Endodermal cell (in vitro differentiated cells): ENCODE results near the gene USP43. TPM values are rescaled to one million over a fixed set of nuclear protein-coding genes. Genes with fewer than 3 reads are reported as not detected.

Source experiments
- DNase-seq: peaks from one replicate; pipeline ENCODE4 v3.0.0-alpha.2; 2017
- H3K27ac ChIP-seq: 2 replicates; pipeline ENCODE4 v1.5.1; 2013; ENCODE audit warnings: mild to moderate bottlenecking, low read depth, low read length, moderate library complexity
- H3K27me3 ChIP-seq: 2 replicates; pipeline ENCODE4 v1.6.1; 2013; ENCODE audit warnings: mild to moderate bottlenecking, low read length, moderate library complexity; ENCODE audit not compliant: insufficient read depth, control insufficient read depth, poor library complexity, severe bottlenecking
- H3K36me3 ChIP-seq: 2 replicates; pipeline ENCODE4 v1.7.0; 2013; ENCODE audit warnings: mild to moderate bottlenecking, low read length, moderate library complexity; ENCODE audit not compliant: control insufficient read depth, insufficient read depth
- H3K4me1 ChIP-seq: one replicate; pipeline ENCODE4 v1.7.0; 2013; ENCODE audit warnings: low read length; ENCODE audit not compliant: control insufficient read depth, insufficient read depth
- H3K4me3 ChIP-seq: 2 replicates; pipeline ENCODE4 v1.5.1; 2013; ENCODE audit warnings: mild to moderate bottlenecking, low read length, moderate library complexity
- H3K9ac ChIP-seq: 2 replicates; pipeline ENCODE4 v1.6.1; 2013; ENCODE audit warnings: mild to moderate bottlenecking, low read length, moderate library complexity; ENCODE audit not compliant: poor library complexity, severe bottlenecking; ENCODE audit errors: extremely low read depth
- H3K9me3 ChIP-seq: 2 replicates; pipeline ENCODE4 v1.6.1; 2013; ENCODE audit warnings: mild to moderate bottlenecking, low read length, moderate library complexity; ENCODE audit not compliant: control insufficient read depth
- H3K27ac Mint-ChIP-seq: 2 replicates; pipeline ENCODE4 v1.8.0; 2020; ENCODE audit warnings: mixed read lengths
- H3K27me3 Mint-ChIP-seq: 2 replicates; pipeline ENCODE4 v1.8.0; 2021; ENCODE audit warnings: mild to moderate bottlenecking, mixed read lengths; ENCODE audit not compliant: insufficient read depth
- H3K36me3 Mint-ChIP-seq: 2 replicates; pipeline ENCODE4 v1.8.0; 2020; ENCODE audit warnings: low read depth, mixed read lengths
- H3K4me1 Mint-ChIP-seq: 2 replicates; pipeline ENCODE4 v1.8.0; 2020; ENCODE audit warnings: mixed read lengths
- H3K4me3 Mint-ChIP-seq: 2 replicates; pipeline ENCODE4 v1.8.0; 2020; ENCODE audit warnings: mild to moderate bottlenecking, moderate library complexity, mixed read lengths
- H3K9me3 Mint-ChIP-seq: 2 replicates; pipeline ENCODE4 v1.8.0; 2020; ENCODE audit warnings: mild to moderate bottlenecking, mixed read lengths
- WGBS, 2 experiments: methylation state at CpG; one replicate each; pipeline versions ENCODE4 v1.1.5 to v1.1.7; 2013; ENCODE audit warnings: missing lambda C conversion rate in 2 of 2, mixed read lengths in 1 of 2; ENCODE audit not compliant: insufficient coverage in 1 of 2, insufficient read length in 1 of 2; 5-methylcytosine and 5-hydroxymethylcytosine counted together
- total RNA-seq, 2 donors: library from RNA; stranded (reverse); fragmentation: NEBNext Ultra II Directional in 1 of 2; extraction: Animal tissue kit (Norgen Biotek cat#: 25700) in 1 of 2; gene quantifications; 2 replicates in 1 of 2; 3 replicates in 1 of 2; pipeline ENCODE4 v1.2.1, GENCODE V29; 2021
- TF ChIP-seq, protein P1 (sequence below): fragments of 200-600 bp; sonication (generic); conservative IDR thresholded peaks from 2 replicates; pipeline ENCODE4 v1.5.0; 2021; ENCODE audit warnings: antibody characterized with exemption, mild to moderate bottlenecking

The USP43 gene
- total RNA-seq, 2 donors from 2014 or later, result 8.6 to 12.6 TPM

DNA sequence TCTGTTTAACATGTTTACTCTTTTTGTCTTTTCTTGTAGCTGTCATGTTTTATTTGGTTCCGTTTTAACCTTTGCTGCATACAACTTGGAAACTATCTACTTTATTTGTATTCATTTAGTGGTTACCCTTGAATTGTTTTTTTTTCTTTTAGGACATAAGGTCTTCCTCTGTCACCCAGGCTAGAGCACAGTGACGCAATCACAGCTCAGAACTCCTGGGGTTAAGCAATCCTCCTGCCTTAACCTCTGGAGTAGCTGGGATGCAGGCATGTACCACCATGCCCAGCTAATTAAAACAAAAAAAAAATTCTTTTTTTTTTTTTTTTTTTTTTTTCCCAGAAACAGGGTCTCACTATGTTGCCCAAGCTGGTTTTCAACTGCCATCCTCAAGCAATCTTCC, 29.8 kb upstream of the USP43 start:
- H3K4me1 Mint-ChIP-seq, result no peaks in the 10 kb centered on the region
- 88% methylated on average over 1 of the region's 2 CpGs; no CpG with 5 or more reads in 1 of the 2 experiments for WGBS, 2 experiments
- DNase-seq, result no peak
- H3K36me3 ChIP-seq, result no peaks in the 10 kb centered on the region
- H3K27ac ChIP-seq, result no peak overlapping the region
- no peaks in the 10 kb centered on the region for H3K4me1 ChIP-seq
- no peak overlapping the region for H3K9ac ChIP-seq
- H3K9me3 Mint-ChIP-seq, result peaks cover 7% of the 10 kb centered on the region
- H3K4me3 ChIP-seq, result no peak overlapping the region
- H3K27me3 ChIP-seq, result no peaks in the 10 kb centered on the region
- no peaks in the 10 kb centered on the region for H3K27me3 Mint-ChIP-seq
- H3K27ac Mint-ChIP-seq, result no peak overlapping the region
- H3K36me3 Mint-ChIP-seq, result no peaks in the 10 kb centered on the region
- H3K4me3 Mint-ChIP-seq, result no peak overlapping the region
- no peaks in the 10 kb centered on the region for H3K9me3 ChIP-seq
- TF ChIP-seq, protein P1, sequence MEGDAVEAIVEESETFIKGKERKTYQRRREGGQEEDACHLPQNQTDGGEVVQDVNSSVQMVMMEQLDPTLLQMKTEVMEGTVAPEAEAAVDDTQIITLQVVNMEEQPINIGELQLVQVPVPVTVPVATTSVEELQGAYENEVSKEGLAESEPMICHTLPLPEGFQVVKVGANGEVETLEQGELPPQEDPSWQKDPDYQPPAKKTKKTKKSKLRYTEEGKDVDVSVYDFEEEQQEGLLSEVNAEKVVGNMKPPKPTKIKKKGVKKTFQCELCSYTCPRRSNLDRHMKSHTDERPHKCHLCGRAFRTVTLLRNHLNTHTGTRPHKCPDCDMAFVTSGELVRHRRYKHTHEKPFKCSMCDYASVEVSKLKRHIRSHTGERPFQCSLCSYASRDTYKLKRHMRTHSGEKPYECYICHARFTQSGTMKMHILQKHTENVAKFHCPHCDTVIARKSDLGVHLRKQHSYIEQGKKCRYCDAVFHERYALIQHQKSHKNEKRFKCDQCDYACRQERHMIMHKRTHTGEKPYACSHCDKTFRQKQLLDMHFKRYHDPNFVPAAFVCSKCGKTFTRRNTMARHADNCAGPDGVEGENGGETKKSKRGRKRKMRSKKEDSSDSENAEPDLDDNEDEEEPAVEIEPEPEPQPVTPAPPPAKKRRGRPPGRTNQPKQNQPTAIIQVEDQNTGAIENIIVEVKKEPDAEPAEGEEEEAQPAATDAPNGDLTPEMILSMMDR, result no peak

DNA sequence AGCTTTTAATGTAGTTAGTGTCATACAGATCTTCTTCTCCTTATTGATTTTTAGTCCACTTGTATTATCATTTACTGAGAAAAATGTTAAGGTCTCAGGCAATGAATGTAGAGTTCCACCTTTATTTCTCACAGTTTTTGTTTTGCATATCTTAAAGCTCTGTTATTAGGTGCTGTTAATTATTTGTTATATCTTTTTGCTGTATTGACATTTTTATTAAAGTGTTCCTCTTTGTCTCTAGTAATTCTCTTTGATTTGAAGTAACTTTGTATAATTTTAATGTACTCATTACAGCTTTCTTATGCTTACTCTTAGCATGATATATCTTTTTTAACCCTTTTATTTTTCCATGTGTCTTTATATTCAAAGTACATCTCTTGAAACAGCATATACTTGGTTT, 22.4 kb upstream of the USP43 start:
- DNase-seq, result no peak
- Histone ChIP-seq H3K4me1 (no peaks in the 10 kb centered on the region), H3K9me3 (peaks cover 7% of the 10 kb centered on the region), H3K27ac (no peak overlapping the region), H3K9ac (no peak overlapping the region), H3K27me3 (no peaks in the 10 kb centered on the region), H3K4me3 (no peak overlapping the region), H3K36me3 (no peaks in the 10 kb centered on the region)
- Mint-ChIP-seq H3K27me3 (peaks cover 4% of the 10 kb centered on the region), H3K4me3 (no peak overlapping the region), H3K36me3 (no peaks in the 10 kb centered on the region), H3K27ac (no peak overlapping the region), H3K9me3 (peaks cover 17% of the 10 kb centered on the region), H3K4me1 (no peaks in the 10 kb centered on the region)
- TF ChIP-seq, protein P1, result no peak

DNA sequence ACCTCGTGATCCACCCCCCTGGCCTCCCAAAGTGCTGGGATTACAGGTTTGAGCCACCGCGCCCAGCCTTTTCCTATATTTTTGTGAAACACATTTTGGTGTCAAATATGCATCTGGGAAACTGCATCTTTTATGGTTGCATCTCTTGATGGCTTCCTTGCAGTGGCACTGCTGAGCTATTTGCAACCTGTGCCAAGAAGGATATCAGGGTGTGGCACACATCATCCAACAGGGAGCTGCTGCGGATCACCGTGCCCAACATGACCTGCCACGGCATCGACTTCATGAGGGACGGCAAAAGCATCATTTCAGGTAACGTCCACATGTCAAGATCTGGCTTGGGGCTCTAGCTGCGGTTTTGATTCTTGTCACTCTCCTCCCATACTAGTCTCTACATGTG, 16.8 kb upstream of the USP43 start:
- no peak overlapping the region for H3K27ac ChIP-seq
- no peaks in the 10 kb centered on the region for H3K36me3 Mint-ChIP-seq
- no peak overlapping the region for H3K4me3 Mint-ChIP-seq
- TF ChIP-seq, protein P1, result no peak
- no peaks in the 10 kb centered on the region for H3K9me3 ChIP-seq
- no peak overlapping the region for H3K9ac ChIP-seq
- 95 to 98% methylated on average over 8 to 10 of the region's 10 CpGs for WGBS, 2 experiments
- H3K4me3 ChIP-seq, result no peak overlapping the region
- no peaks in the 10 kb centered on the region for H3K27me3 ChIP-seq
- H3K4me1 ChIP-seq, result no peaks in the 10 kb centered on the region
- H3K4me1 Mint-ChIP-seq, result no peaks in the 10 kb centered on the region
- no peaks in the 10 kb centered on the region for H3K36me3 ChIP-seq
- H3K9me3 Mint-ChIP-seq, result peaks cover 3% of the 10 kb centered on the region
- no peak for DNase-seq
- H3K27me3 Mint-ChIP-seq, result peaks cover 17% of the 10 kb centered on the region
- no peak overlapping the region for H3K27ac Mint-ChIP-seq
